NCI-H2107 treated with DMSO at 0.1 percent for 48 hours (cell line): Measurements from ENCODE around the gene BCKDHA.

Experiments
- DNase-seq: peaks from one replicate; lab custom pipeline; 2025; ENCODE audit not compliant: unreplicated experiment; lab: John Stamatoyannopoulos, UW

Gene BCKDHA

GRCh38 chr19:41397086-41398049, at the start of gene BCKDHA, which contains the start of gene EXOSC5:
BCKDHA (plus strand) TSS chr19:41397818; CDS start chr19:41397828, 10 bp downstream.
EXOSC5 (minus strand) TSS chr19:41397359; CDS start chr19:41397328, 31 bp downstream.
- DNase-seq, result peak; percentile 99

- DNase-seq, result no peak
These were observed 46.8 kb upstream of the BCKDHA start for GRCh38 chr19:41350735-41351338.

- DNase-seq, result no peak
These were observed 46.0 kb upstream of the BCKDHA start for GRCh38 chr19:41351339-41352245.

GRCh38 chr19:41352279-41352608, 45.4 kb upstream of the BCKDHA start:
- no peak for DNase-seq

- no peak for DNase-seq
These were observed 44.8 kb upstream of the BCKDHA start for GRCh38 chr19:41352609-41353465.

GRCh38 chr19:41353466-41354342, 43.9 kb upstream of the BCKDHA start, which contains the start of gene TGFB1:
TGFB1 (minus strand) TSS chr19:41353922; CDS start chr19:41353044, 878 bp downstream.
- no peak for DNase-seq

GRCh38 chr19:41354343-41354953, 43.2 kb upstream of the BCKDHA start:
- DNase-seq, result no peak

GRCh38 chr19:41355035-41355434, 42.6 kb upstream of the BCKDHA start:
- DNase-seq, result no peak

GRCh38 chr19:41355802-41356201, 41.8 kb upstream of the BCKDHA start:
- DNase-seq, result no peak

- DNase-seq, result no peak
These were observed 40.5 kb upstream of the BCKDHA start for GRCh38 chr19:41356984-41357739.

GRCh38 chr19:41357746-41358145, 39.9 kb upstream of the BCKDHA start:
- DNase-seq, result no peak

GRCh38 chr19:41359741-41360140, 37.9 kb upstream of the BCKDHA start:
- DNase-seq, result no peak

- DNase-seq, result no peak
These were observed 35.3 kb upstream of the BCKDHA start for GRCh38 chr19:41362143-41362847.

- DNase-seq, result no peak
These were observed 34.3 kb upstream of the BCKDHA start for GRCh38 chr19:41363371-41363752.

- DNase-seq, result peak; percentile 97
These were observed 33.7 kb upstream of the BCKDHA start, which contains the start of gene B9D2 for GRCh38 chr19:41363753-41364523. B9D2 (minus strand) TSS chr19:41364149; CDS start chr19:41363519, 630 bp downstream.

GRCh38 chr19:41364524-41365391, 32.9 kb upstream of the BCKDHA start:
- no peak for DNase-seq
